GM23338 (cell line): ENCODE results near the gene ATF7IP. TPM values are rescaled to one million over a fixed set of nuclear protein-coding genes. Genes with fewer than 3 reads are reported as not detected.

ENCODE experiments used
- ATAC-seq: fragments of 200-7000 bp; cut with Tn5 transposase; 3 replicates; pipeline ENCODE4 v1.9.1; 2020
- DNase-seq: peaks from one replicate; pipeline ENCODE4 v3.0.0-alpha.2; 2015; ENCODE audit warnings: low spot score
- H2AFZ ChIP-seq: fragments of 200-600 bp; sonication (generic); 2 replicates; pipeline ENCODE4 v1.8.0; 2016; ENCODE audit warnings: antibody characterized with exemption, mild to moderate bottlenecking, moderate library complexity
- H3F3A ChIP-seq: fragments of 200-600 bp; sonication (generic); replicated peaks from 2 replicates; pipeline ENCODE4 v1.8.0; 2017; ENCODE audit warnings: antibody characterized with exemption, mixed run types, low read depth
- H3K27ac ChIP-seq: fragments of 200-600 bp; sonication (generic); 2 replicates; pipeline ENCODE4 v1.6.1; 2016; ENCODE audit warnings: low read depth
- H3K27me3 ChIP-seq: fragments of 200-600 bp; sonication (generic); 2 replicates; pipeline ENCODE4 v1.8.0; 2016; ENCODE audit warnings: mild to moderate bottlenecking, mixed run types, moderate library complexity; ENCODE audit not compliant: insufficient read depth
- H3K36me3 ChIP-seq: fragments of 200-600 bp; sonication (generic); 2 replicates; pipeline ENCODE4 v1.8.0; 2016; ENCODE audit warnings: mild to moderate bottlenecking; ENCODE audit not compliant: insufficient read depth
- H3K4me1 ChIP-seq: fragments of 200-600 bp; sonication (generic); 2 replicates; pipeline ENCODE4 v1.8.0; 2016; ENCODE audit warnings: mild to moderate bottlenecking, moderate library complexity; ENCODE audit not compliant: insufficient read depth
- H3K4me2 ChIP-seq: fragments of 200-600 bp; sonication (generic); 2 replicates; pipeline ENCODE4 v1.7.1; 2017; ENCODE audit warnings: mixed run types
- H3K4me3 ChIP-seq: fragments of 200-600 bp; sonication (generic); 2 replicates; pipeline ENCODE4 v1.6.1; 2016; ENCODE audit warnings: mixed run types
- H3K79me2 ChIP-seq: fragments of 200-600 bp; sonication (generic); replicated peaks from 2 replicates; pipeline ENCODE4 v1.8.0; 2017; ENCODE audit warnings: mild to moderate bottlenecking; ENCODE audit not compliant: insufficient read depth
- H3K9me2 ChIP-seq: fragments of 200-600 bp; sonication (generic); 2 replicates; pipeline ENCODE4 v1.8.0; 2017; ENCODE audit not compliant: insufficient read depth
- H4K20me1 ChIP-seq: fragments of 200-600 bp; sonication (generic); replicated peaks from 2 replicates; pipeline ENCODE4 v1.8.0; 2017; ENCODE audit warnings: mild to moderate bottlenecking; ENCODE audit not compliant: insufficient read depth
- H3K27ac Mint-ChIP-seq: 2 replicates; pipeline ENCODE4 v1.8.0; 2020; ENCODE audit warnings: inconsistent platforms, mild to moderate bottlenecking, moderate library complexity, mixed read lengths
- H3K27me3 Mint-ChIP-seq: 3 replicates; pipeline ENCODE4 v1.8.0; 2022; ENCODE audit warnings: low read depth, mild to moderate bottlenecking, moderate library complexity, mixed read lengths, inconsistent platforms; ENCODE audit not compliant: insufficient read depth, poor library complexity
- H3K36me3 Mint-ChIP-seq: 3 replicates; pipeline ENCODE4 v1.8.0; 2021; ENCODE audit warnings: low read depth, mild to moderate bottlenecking, inconsistent platforms, moderate library complexity, mixed read lengths
- H3K4me1 Mint-ChIP-seq: 3 replicates; pipeline ENCODE4 v1.8.0; 2020; ENCODE audit warnings: mild to moderate bottlenecking, inconsistent platforms, mixed read lengths
- H3K4me3 Mint-ChIP-seq: 3 replicates; pipeline ENCODE4 v1.8.0; 2021; ENCODE audit warnings: moderate library complexity, mild to moderate bottlenecking, inconsistent platforms, mixed read lengths
- H3K9me3 Mint-ChIP-seq: 3 replicates; pipeline ENCODE4 v1.8.0; 2020; ENCODE audit warnings: moderate library complexity, mild to moderate bottlenecking, inconsistent platforms, mixed read lengths
- CREB1 ChIP-seq: fragments of 250-450 bp; sonication (Bioruptor Pico); IDR thresholded peaks from 2 replicates; pipeline ENCODE4 v1.5.0; 2020; ENCODE audit warnings: low read depth, mild to moderate bottlenecking, moderate library complexity
- EZH2 ChIP-seq: fragments of 200-600 bp; sonication (generic); IDR thresholded peaks from one replicate; pipeline ENCODE4 v1.8.0; 2017; ENCODE audit warnings: antibody characterized with exemption, mild to moderate bottlenecking, low read depth; ENCODE audit not compliant: unreplicated experiment
- EZH2phosphoT487 ChIP-seq: fragments of 200-600 bp; sonication (generic); IDR thresholded peaks from one replicate; pipeline ENCODE4 v1.8.1; 2018; ENCODE audit warnings: antibody characterized with exemption; ENCODE audit not compliant: unreplicated experiment
- JUNB ChIP-seq: IDR thresholded peaks from one replicate; pipeline ENCODE4 v1.6.1; 2016; ENCODE audit warnings: antibody characterized with exemption; ENCODE audit not compliant: unreplicated experiment
- NANOG ChIP-seq: IDR thresholded peaks from 2 replicates; pipeline ENCODE4 v1.6.1; 2016; ENCODE audit warnings: antibody characterized with exemption, borderline replicate concordance
- POLR2AphosphoS5 ChIP-seq: IDR thresholded peaks from 2 replicates; pipeline ENCODE4 v1.6.1; 2016; ENCODE audit warnings: antibody characterized with exemption, low read depth
- STAT1 ChIP-seq: IDR thresholded peaks from one replicate; pipeline ENCODE4 v1.6.1; 2016; ENCODE audit warnings: antibody characterized with exemption; ENCODE audit not compliant: unreplicated experiment
- ZNF114 ChIP-seq: fragments of 250-450 bp; sonication (Bioruptor Pico); IDR thresholded peaks from 2 replicates; pipeline ENCODE4 v1.5.0; 2020; ENCODE audit warnings: mild to moderate bottlenecking, moderate library complexity
- ZNF331 ChIP-seq: fragments of 250-450 bp; sonication (Bioruptor Pico); IDR thresholded peaks from 2 replicates; pipeline ENCODE4 v1.5.0; 2020; ENCODE audit warnings: low read depth, mild to moderate bottlenecking, moderate library complexity
- polyA plus RNA-seq: library from polyadenylated mRNA; unstranded; fragments of >200 nt; fragmentation: Nextera tagmentation; extraction: Ambion mirVana; gene quantifications from 2 replicates; pipeline ENCODE4 v1.2.1, GENCODE V29; 2016
- total RNA-seq: library from RNA; depleted of rRNA; stranded (reverse); fragments of >200 nt; shearing (Covaris generic); gene quantifications from 2 replicates; pipeline ENCODE4 v1.2.3, GENCODE V29; 2014
- TF ChIP-seq, protein P1 (sequence below): IDR thresholded peaks from one replicate; pipeline ENCODE4 v1.6.1; 2018; ENCODE audit warnings: antibody characterized with exemption; ENCODE audit not compliant: unreplicated experiment
- TF ChIP-seq, protein P2 (sequence below), 2 experiments: fragments of 200-600 bp in 1 of 2; sonication (generic) in 1 of 2; conservative IDR thresholded peaks; 2 replicates each; pipeline versions ENCODE4 v1.5.1 to v1.6.1; 2016 to 2017; ENCODE audit warnings: antibody characterized with exemption in 2 of 2, low read depth in 2 of 2, mild to moderate bottlenecking in 2 of 2, moderate library complexity in 1 of 2
- TF ChIP-seq, protein P3 (sequence below): IDR thresholded peaks from 2 replicates; pipeline ENCODE4 v1.6.1; 2016; ENCODE audit warnings: antibody characterized with exemption
- TF ChIP-seq, protein P4 (sequence below): fragments of 250-450 bp; sonication (Bioruptor Pico); IDR thresholded peaks from 2 replicates; pipeline ENCODE4 v1.5.0; 2020; ENCODE audit warnings: mild to moderate bottlenecking, moderate library complexity

The ATF7IP gene
- total and polyA plus RNA-seq, 2 experiments from 2014 or later: 76.4 to 118 TPM

DNA sequence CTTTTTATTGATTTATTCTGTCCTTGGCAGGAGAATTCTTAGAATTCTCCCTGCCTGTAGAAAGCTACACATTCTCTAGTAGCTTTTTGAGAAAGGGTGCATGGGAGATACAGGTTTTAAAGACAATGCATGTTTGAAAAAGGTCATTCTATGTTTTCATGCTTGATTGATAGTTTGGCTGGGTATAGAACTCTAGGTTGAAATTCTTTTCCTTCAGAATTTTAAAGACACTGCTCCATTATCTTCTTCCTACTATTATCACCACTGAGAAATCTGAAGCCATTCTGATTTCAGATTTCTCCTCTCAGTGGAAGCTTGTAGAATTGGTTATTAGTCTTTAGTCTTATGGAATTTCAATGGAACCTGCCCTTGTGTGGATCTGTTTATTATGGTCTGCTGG, 14.0 kb downstream of the ATF7IP start:
- Histone ChIP-seq H3K9me2 (no peaks in the 10 kb centered on the region), H4K20me1 (peaks cover 5% of the 10 kb centered on the region), H3K36me3 (no peaks in the 10 kb centered on the region), H3F3A (no peaks in the 10 kb centered on the region), H2AFZ (no peak overlapping the region), H3K4me3 (no peak overlapping the region), H3K79me2 (peaks cover 100% of the 10 kb centered on the region), H3K4me1 (peaks cover 55% of the 10 kb centered on the region), H3K4me2 (no peak overlapping the region), H3K27ac (no peak overlapping the region), H3K27me3 (no peaks in the 10 kb centered on the region)
- peaks cover 49% of the 10 kb centered on the region for H3K36me3 Mint-ChIP-seq
- H3K27ac Mint-ChIP-seq: no peak overlapping the region
- H3K27me3 Mint-ChIP-seq: peaks cover 4% of the 10 kb centered on the region
- peaks cover 41% of the 10 kb centered on the region for H3K4me1 Mint-ChIP-seq
- no peak for DNase-seq
- TF ChIP-seq, protein P1, sequence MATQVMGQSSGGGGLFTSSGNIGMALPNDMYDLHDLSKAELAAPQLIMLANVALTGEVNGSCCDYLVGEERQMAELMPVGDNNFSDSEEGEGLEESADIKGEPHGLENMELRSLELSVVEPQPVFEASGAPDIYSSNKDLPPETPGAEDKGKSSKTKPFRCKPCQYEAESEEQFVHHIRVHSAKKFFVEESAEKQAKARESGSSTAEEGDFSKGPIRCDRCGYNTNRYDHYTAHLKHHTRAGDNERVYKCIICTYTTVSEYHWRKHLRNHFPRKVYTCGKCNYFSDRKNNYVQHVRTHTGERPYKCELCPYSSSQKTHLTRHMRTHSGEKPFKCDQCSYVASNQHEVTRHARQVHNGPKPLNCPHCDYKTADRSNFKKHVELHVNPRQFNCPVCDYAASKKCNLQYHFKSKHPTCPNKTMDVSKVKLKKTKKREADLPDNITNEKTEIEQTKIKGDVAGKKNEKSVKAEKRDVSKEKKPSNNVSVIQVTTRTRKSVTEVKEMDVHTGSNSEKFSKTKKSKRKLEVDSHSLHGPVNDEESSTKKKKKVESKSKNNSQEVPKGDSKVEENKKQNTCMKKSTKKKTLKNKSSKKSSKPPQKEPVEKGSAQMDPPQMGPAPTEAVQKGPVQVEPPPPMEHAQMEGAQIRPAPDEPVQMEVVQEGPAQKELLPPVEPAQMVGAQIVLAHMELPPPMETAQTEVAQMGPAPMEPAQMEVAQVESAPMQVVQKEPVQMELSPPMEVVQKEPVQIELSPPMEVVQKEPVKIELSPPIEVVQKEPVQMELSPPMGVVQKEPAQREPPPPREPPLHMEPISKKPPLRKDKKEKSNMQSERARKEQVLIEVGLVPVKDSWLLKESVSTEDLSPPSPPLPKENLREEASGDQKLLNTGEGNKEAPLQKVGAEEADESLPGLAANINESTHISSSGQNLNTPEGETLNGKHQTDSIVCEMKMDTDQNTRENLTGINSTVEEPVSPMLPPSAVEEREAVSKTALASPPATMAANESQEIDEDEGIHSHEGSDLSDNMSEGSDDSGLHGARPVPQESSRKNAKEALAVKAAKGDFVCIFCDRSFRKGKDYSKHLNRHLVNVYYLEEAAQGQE: no peak
- TF ChIP-seq CREB1 (CRISPR knock-in tag) (no peak), POLR2AphosphoS5 (no peak), NANOG (no peak), JUNB (no peak), ZNF114 (no peak), EZH2 (no peak), EZH2phosphoT487 (no peak), ZNF331 (CRISPR knock-in tag) (no peak), STAT1 (no peak)
- TF ChIP-seq, protein P2, sequence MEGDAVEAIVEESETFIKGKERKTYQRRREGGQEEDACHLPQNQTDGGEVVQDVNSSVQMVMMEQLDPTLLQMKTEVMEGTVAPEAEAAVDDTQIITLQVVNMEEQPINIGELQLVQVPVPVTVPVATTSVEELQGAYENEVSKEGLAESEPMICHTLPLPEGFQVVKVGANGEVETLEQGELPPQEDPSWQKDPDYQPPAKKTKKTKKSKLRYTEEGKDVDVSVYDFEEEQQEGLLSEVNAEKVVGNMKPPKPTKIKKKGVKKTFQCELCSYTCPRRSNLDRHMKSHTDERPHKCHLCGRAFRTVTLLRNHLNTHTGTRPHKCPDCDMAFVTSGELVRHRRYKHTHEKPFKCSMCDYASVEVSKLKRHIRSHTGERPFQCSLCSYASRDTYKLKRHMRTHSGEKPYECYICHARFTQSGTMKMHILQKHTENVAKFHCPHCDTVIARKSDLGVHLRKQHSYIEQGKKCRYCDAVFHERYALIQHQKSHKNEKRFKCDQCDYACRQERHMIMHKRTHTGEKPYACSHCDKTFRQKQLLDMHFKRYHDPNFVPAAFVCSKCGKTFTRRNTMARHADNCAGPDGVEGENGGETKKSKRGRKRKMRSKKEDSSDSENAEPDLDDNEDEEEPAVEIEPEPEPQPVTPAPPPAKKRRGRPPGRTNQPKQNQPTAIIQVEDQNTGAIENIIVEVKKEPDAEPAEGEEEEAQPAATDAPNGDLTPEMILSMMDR (conservative IDR thresholded peaks at IDR 0.05; ENCODE audit: low read depth in 2 of 2): no peak
- TF ChIP-seq, protein P3, sequence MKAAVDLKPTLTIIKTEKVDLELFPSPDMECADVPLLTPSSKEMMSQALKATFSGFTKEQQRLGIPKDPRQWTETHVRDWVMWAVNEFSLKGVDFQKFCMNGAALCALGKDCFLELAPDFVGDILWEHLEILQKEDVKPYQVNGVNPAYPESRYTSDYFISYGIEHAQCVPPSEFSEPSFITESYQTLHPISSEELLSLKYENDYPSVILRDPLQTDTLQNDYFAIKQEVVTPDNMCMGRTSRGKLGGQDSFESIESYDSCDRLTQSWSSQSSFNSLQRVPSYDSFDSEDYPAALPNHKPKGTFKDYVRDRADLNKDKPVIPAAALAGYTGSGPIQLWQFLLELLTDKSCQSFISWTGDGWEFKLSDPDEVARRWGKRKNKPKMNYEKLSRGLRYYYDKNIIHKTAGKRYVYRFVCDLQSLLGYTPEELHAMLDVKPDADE: no peak
- TF ChIP-seq, protein P4, sequence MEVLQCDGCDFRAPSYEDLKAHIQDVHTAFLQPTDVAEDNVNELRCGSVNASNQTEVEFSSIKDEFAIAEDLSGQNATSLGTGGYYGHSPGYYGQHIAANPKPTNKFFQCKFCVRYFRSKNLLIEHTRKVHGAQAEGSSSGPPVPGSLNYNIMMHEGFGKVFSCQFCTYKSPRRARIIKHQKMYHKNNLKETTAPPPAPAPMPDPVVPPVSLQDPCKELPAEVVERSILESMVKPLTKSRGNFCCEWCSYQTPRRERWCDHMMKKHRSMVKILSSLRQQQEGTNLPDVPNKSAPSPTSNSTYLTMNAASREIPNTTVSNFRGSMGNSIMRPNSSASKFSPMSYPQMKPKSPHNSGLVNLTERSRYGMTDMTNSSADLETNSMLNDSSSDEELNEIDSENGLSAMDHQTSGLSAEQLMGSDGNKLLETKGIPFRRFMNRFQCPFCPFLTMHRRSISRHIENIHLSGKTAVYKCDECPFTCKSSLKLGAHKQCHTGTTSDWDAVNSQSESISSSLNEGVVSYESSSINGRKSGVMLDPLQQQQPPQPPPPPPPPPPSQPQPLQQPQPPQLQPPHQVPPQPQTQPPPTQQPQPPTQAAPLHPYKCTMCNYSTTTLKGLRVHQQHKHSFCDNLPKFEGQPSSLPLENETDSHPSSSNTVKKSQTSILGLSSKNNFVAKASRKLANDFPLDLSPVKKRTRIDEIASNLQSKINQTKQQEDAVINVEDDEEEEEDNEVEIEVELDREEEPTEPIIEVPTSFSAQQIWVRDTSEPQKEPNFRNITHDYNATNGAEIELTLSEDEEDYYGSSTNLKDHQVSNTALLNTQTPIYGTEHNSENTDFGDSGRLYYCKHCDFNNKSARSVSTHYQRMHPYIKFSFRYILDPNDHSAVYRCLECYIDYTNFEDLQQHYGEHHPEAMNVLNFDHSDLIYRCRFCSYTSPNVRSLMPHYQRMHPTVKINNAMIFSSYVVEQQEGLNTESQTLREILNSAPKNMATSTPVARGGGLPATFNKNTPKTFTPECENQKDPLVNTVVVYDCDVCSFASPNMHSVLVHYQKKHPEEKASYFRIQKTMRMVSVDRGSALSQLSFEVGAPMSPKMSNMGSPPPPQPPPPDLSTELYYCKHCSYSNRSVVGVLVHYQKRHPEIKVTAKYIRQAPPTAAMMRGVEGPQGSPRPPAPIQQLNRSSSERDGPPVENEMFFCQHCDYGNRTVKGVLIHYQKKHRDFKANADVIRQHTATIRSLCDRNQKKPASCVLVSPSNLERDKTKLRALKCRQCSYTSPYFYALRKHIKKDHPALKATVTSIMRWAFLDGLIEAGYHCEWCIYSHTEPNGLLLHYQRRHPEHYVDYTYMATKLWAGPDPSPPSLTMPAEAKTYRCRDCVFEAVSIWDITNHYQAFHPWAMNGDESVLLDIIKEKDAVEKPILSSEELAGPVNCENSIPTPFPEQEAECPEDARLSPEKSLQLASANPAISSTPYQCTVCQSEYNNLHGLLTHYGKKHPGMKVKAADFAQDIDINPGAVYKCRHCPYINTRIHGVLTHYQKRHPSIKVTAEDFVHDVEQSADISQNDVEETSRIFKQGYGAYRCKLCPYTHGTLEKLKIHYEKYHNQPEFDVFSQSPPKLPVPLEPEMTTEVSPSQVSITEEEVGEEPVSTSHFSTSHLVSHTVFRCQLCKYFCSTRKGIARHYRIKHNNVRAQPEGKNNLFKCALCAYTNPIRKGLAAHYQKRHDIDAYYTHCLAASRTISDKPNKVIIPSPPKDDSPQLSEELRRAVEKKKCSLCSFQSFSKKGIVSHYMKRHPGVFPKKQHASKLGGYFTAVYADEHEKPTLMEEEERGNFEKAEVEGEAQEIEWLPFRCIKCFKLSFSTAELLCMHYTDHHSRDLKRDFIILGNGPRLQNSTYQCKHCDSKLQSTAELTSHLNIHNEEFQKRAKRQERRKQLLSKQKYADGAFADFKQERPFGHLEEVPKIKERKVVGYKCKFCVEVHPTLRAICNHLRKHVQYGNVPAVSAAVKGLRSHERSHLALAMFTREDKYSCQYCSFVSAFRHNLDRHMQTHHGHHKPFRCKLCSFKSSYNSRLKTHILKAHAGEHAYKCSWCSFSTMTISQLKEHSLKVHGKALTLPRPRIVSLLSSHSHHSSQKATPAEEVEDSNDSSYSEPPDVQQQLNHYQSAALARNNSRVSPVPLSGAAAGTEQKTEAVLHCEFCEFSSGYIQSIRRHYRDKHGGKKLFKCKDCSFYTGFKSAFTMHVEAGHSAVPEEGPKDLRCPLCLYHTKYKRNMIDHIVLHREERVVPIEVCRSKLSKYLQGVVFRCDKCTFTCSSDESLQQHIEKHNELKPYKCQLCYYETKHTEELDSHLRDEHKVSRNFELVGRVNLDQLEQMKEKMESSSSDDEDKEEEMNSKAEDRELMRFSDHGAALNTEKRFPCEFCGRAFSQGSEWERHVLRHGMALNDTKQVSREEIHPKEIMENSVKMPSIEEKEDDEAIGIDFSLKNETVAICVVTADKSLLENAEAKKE: no peak
- peaks cover 28% of the 10 kb centered on the region for H3K9me3 Mint-ChIP-seq
- ATAC-seq: no peak
- no peak overlapping the region for H3K4me3 Mint-ChIP-seq
